Loucy (cell line): ENCODE data around the gene MUC5AC.

Experiments used
- H2AFZ ChIP-seq: fragments of 200-600 bp; sonication (generic); 2 replicates; pipeline ENCODE4 v1.6.0; 2016; ENCODE audit warnings: antibody characterized with exemption, mild to moderate bottlenecking, low read length, moderate library complexity
- H3F3A ChIP-seq: fragments of 200-600 bp; 2 replicates; pipeline ENCODE4 v1.6.0; 2016; ENCODE audit warnings: antibody characterized with exemption, low read depth, mild to moderate bottlenecking
- H3K27me3 ChIP-seq: fragments of 200-600 bp; sonication (generic); 2 replicates; pipeline ENCODE4 v1.6.1; 2014; ENCODE audit warnings: low read length, mild to moderate bottlenecking; ENCODE audit not compliant: insufficient read depth, poor library complexity, severe bottlenecking
- H3K36me3 ChIP-seq: fragments of 200-600 bp; sonication (generic); 2 replicates; pipeline ENCODE4 v1.6.1; 2016; ENCODE audit warnings: low read length; ENCODE audit not compliant: insufficient read depth
- H3K4me1 ChIP-seq: fragments of 200-600 bp; sonication (generic); 2 replicates; pipeline ENCODE4 v1.5.1; 2014; ENCODE audit warnings: low read length, mild to moderate bottlenecking; ENCODE audit not compliant: insufficient read depth, poor library complexity, severe bottlenecking
- H3K4me2 ChIP-seq: fragments of 200-600 bp; sonication (generic); 2 replicates; pipeline ENCODE4 v1.6.0; 2014; ENCODE audit warnings: antibody characterized with exemption, low read length, low read depth, mild to moderate bottlenecking; ENCODE audit not compliant: poor library complexity, severe bottlenecking
- H3K4me3 ChIP-seq: fragments of 200-600 bp; sonication (generic); 2 replicates; pipeline ENCODE4 v1.5.1; 2014; ENCODE audit warnings: low read length, mild to moderate bottlenecking, mixed read lengths; ENCODE audit not compliant: poor library complexity, severe bottlenecking
- H3K79me2 ChIP-seq: fragments of 200-600 bp; sonication (generic); 2 replicates; pipeline ENCODE4 v1.6.1; 2014; ENCODE audit warnings: low read length; ENCODE audit not compliant: insufficient read depth
- H3K9ac ChIP-seq: fragments of 200-600 bp; sonication (generic); 2 replicates; pipeline ENCODE4 v1.6.0; 2014; ENCODE audit warnings: mild to moderate bottlenecking, low read depth, low read length, moderate library complexity; ENCODE audit not compliant: poor library complexity, severe bottlenecking
- H3K9me2 ChIP-seq: fragments of 200-600 bp; sonication (generic); replicated peaks from 2 replicates; pipeline ENCODE4 v1.6.1; 2016; ENCODE audit warnings: low read depth, low read length, mixed read lengths
- H3K9me3 ChIP-seq: fragments of 200-600 bp; sonication (generic); 2 replicates; pipeline ENCODE4 v1.6.1; 2014; ENCODE audit warnings: mild to moderate bottlenecking, antibody characterized with exemption, low read length, low read depth; ENCODE audit not compliant: insufficient read depth
- H4K20me1 ChIP-seq: fragments of 200-600 bp; sonication (generic); 2 replicates; pipeline ENCODE4 v1.6.0; 2014; ENCODE audit warnings: antibody characterized with exemption, low read length, mild to moderate bottlenecking; ENCODE audit not compliant: insufficient read depth, poor library complexity, severe bottlenecking
- CTCF ChIP-seq: fragments of 200-600 bp; sonication (generic); conservative IDR thresholded peaks from 2 replicates; pipeline ENCODE4 v1.5.1; 2014; ENCODE audit warnings: mild to moderate bottlenecking, antibody characterized with exemption, low read length
- EZH2phosphoT487 ChIP-seq: fragments of 200-600 bp; IDR thresholded peaks from 2 replicates; pipeline ENCODE4 v1.6.1; 2018; ENCODE audit warnings: antibody characterized with exemption, mild to moderate bottlenecking, moderate library complexity, borderline replicate concordance

The MUC5AC gene

GRCh38 chr11:1234771-1235305 lies 77.1 kb downstream of the MUC5AC start:
- no peak overlapping the region for H3K9ac ChIP-seq
- H3K9me3 ChIP-seq, result peaks cover 11% of the 10 kb centered on the region; the same call in 1 of the 2 replicates
- TF ChIP-seq EZH2phosphoT487 (no peak), CTCF (no peak)
- no peak overlapping the region for H3K4me3 ChIP-seq
- H3F3A ChIP-seq, result no peaks in the 10 kb centered on the region
- H4K20me1 ChIP-seq, result no peaks in the 10 kb centered on the region
- no peak overlapping the region for H3K4me2 ChIP-seq
- H3K4me1 ChIP-seq, result no peaks in the 10 kb centered on the region
- no peaks in the 10 kb centered on the region for H3K27me3 ChIP-seq
- no peaks in the 10 kb centered on the region for H3K9me2 ChIP-seq
- H2AFZ ChIP-seq, result no peak overlapping the region
- H3K36me3 ChIP-seq, result no peaks in the 10 kb centered on the region
- no peaks in the 10 kb centered on the region for H3K79me2 ChIP-seq

GRCh38 chr11:1235306-1235900 lies 77.7 kb downstream of the MUC5AC start:
- Histone ChIP-seq H3F3A (no peaks in the 10 kb centered on the region), H3K79me2 (no peaks in the 10 kb centered on the region), H4K20me1 (no peaks in the 10 kb centered on the region), H3K4me1 (no peaks in the 10 kb centered on the region), H3K9me2 (no peaks in the 10 kb centered on the region), H3K4me2 (no peak overlapping the region), H3K4me3 (no peak overlapping the region), H3K9ac (no peak overlapping the region), H3K27me3 (no peaks in the 10 kb centered on the region), H3K36me3 (no peaks in the 10 kb centered on the region), H2AFZ (no peak overlapping the region), H3K9me3 (peaks cover 8% of the 10 kb centered on the region; the same call in 1 of the 2 replicates)
- no peak for TF ChIP-seq EZH2phosphoT487
- no peak for TF ChIP-seq CTCF

- Histone ChIP-seq H3K36me3 (no peaks in the 10 kb centered on the region), H3K9ac (no peak overlapping the region), H3K9me2 (no peaks in the 10 kb centered on the region), H3K4me3 (no peak overlapping the region), H2AFZ (no peak overlapping the region), H3K4me1 (no peaks in the 10 kb centered on the region), H3F3A (no peaks in the 10 kb centered on the region), H3K4me2 (no peak overlapping the region), H3K79me2 (no peaks in the 10 kb centered on the region), H4K20me1 (no peaks in the 10 kb centered on the region), H3K9me3 (peaks cover 12% of the 10 kb centered on the region; the same call in 1 of the 2 replicates), H3K27me3 (no peaks in the 10 kb centered on the region)
- TF ChIP-seq CTCF (no peak), EZH2phosphoT487 (no peak)
Observed at GRCh38 chr11:1235901-1236315, 78.2 kb downstream of the MUC5AC start.
